ENCODE measurements around the gene PPP2R5C.

Gene PPP2R5C

GRCh38 chr14:101789222-101789621 lies 27.7 kb downstream of the PPP2R5C start:
- Histone ChIP-seq H3K9me3 (ENCODE audit: insufficient read depth, low read depth, low read length) (peaks cover 2% of the 10 kb centered on the region), H3K27ac (ENCODE audit: low read depth, low read length) (no peak overlapping the region), H3K4ac (ENCODE audit: low read depth, low read length) (no peak overlapping the region), H4K8ac (ENCODE audit: low read depth, low read length) (no peak overlapping the region), H3K79me2 (ENCODE audit: control insufficient read depth, insufficient read depth, low read length, poor library complexity) (no peaks in the 10 kb centered on the region), H3K36me3 (ENCODE audit: control insufficient read depth in 1 of 2, insufficient read depth in 2 of 2, low read length in 2 of 2) (no peaks in the 10 kb centered on the region), H4K12ac (ENCODE audit: low read depth, low read length) (no peak overlapping the region), H3K9ac (ENCODE audit: low read length) (no peak overlapping the region), H3K4me3 (ENCODE audit: low read depth, low read length) (no peak overlapping the region), H3K18ac (ENCODE audit: low read length) (no peak overlapping the region), H2BK12ac (ENCODE audit: low read length) (no peak overlapping the region), H3K23ac (ENCODE audit: low read length) (no peak overlapping the region), H2BK5ac (ENCODE audit: low read depth, low read length, poor library complexity) (no peak overlapping the region), H2AK5ac (ENCODE audit: low read length) (no peak overlapping the region), H3K4me2 (ENCODE audit: low read length) (no peak overlapping the region), H3K14ac (ENCODE audit: low read length) (no peak overlapping the region), H4K91ac (ENCODE audit: low read depth, low read length) (no peak overlapping the region), H3K4me1 (ENCODE audit: control insufficient read depth in 1 of 2, insufficient read depth in 2 of 2, low read length in 2 of 2) (no peaks in the 10 kb centered on the region), H2BK120ac (ENCODE audit: insufficient read depth, low read length, poor library complexity) (no peak overlapping the region), H2AFZ (ENCODE audit: insufficient read depth, low read length, poor library complexity) (no peak overlapping the region), H3K27me3 (ENCODE audit: insufficient read depth, low read length) (no peaks in the 10 kb centered on the region), H3K79me1 (ENCODE audit: low read length) (no peaks in the 10 kb centered on the region)
- no CpG with 5 or more reads among the region's 6 CpGs for WGBS (ENCODE audit: extremely low coverage, insufficient coverage, insufficient read length)
- no peak for DNase-seq

- WGBS (ENCODE audit: extremely low coverage, insufficient coverage, insufficient read length): no CpG with 5 or more reads among the region's 7 CpGs
Measured at GRCh38 chr14:101790232-101790631, 28.7 kb downstream of the PPP2R5C start.

GRCh38 chr14:101791919-101792572 lies 30.5 kb downstream of the PPP2R5C start:
- no peak for DNase-seq
- no peak overlapping the region for H3K4me2 ChIP-seq (ENCODE audit: low read length)
- H4K91ac ChIP-seq (ENCODE audit: low read depth, low read length): no peak overlapping the region
- H3K9me3 ChIP-seq (ENCODE audit: insufficient read depth, low read depth, low read length): peaks cover 2% of the 10 kb centered on the region
- no peak overlapping the region for H3K4me3 ChIP-seq (ENCODE audit: low read depth, low read length)
- H4K8ac ChIP-seq (ENCODE audit: low read depth, low read length): no peak overlapping the region
- H3K27ac ChIP-seq (ENCODE audit: low read depth, low read length): no peak overlapping the region
- no peaks in the 10 kb centered on the region for H3K27me3 ChIP-seq (ENCODE audit: insufficient read depth, low read length)
- H2BK12ac ChIP-seq (ENCODE audit: low read length): no peak overlapping the region
- WGBS (ENCODE audit: extremely low coverage, insufficient coverage, insufficient read length): no CpG with 5 or more reads among the region's 5 CpGs
- H2BK120ac ChIP-seq (ENCODE audit: insufficient read depth, low read length, poor library complexity): no peak overlapping the region
- H3K18ac ChIP-seq (ENCODE audit: low read length): no peak overlapping the region
- no peak overlapping the region for H2AK5ac ChIP-seq (ENCODE audit: low read length)
- no peak overlapping the region for H3K14ac ChIP-seq (ENCODE audit: low read length)
- H3K79me2 ChIP-seq (ENCODE audit: control insufficient read depth, insufficient read depth, low read length, poor library complexity): no peaks in the 10 kb centered on the region
- no peak overlapping the region for H3K9ac ChIP-seq (ENCODE audit: low read length)
- H3K23ac ChIP-seq (ENCODE audit: low read length): no peak overlapping the region
- no peaks in the 10 kb centered on the region for H3K36me3 ChIP-seq (ENCODE audit: control insufficient read depth in 1 of 2, insufficient read depth in 2 of 2, low read length in 2 of 2)
- H4K12ac ChIP-seq (ENCODE audit: low read depth, low read length): no peak overlapping the region
- H3K4me1 ChIP-seq (ENCODE audit: control insufficient read depth in 1 of 2, insufficient read depth in 2 of 2, low read length in 2 of 2): no peaks in the 10 kb centered on the region
- no peaks in the 10 kb centered on the region for H3K79me1 ChIP-seq (ENCODE audit: low read length)
- no peak overlapping the region for H2AFZ ChIP-seq (ENCODE audit: insufficient read depth, low read length, poor library complexity)
- no peak overlapping the region for H3K4ac ChIP-seq (ENCODE audit: low read depth, low read length)
- no peak overlapping the region for H2BK5ac ChIP-seq (ENCODE audit: low read depth, low read length, poor library complexity)

More at GRCh38 chr14:101790232-101790631, 28.7 kb downstream of the PPP2R5C start:
- H2AFZ ChIP-seq (ENCODE audit: insufficient read depth, low read length, poor library complexity): no peak overlapping the region
- H3K36me3 ChIP-seq (ENCODE audit: control insufficient read depth in 1 of 2, insufficient read depth in 2 of 2, low read length in 2 of 2): no peaks in the 10 kb centered on the region
- no peak overlapping the region for H4K12ac ChIP-seq (ENCODE audit: low read depth, low read length)
- no peak overlapping the region for H3K4ac ChIP-seq (ENCODE audit: low read depth, low read length)
- no peak overlapping the region for H2AK5ac ChIP-seq (ENCODE audit: low read length)
- no peak overlapping the region for H4K8ac ChIP-seq (ENCODE audit: low read depth, low read length)
- no peak overlapping the region for H2BK5ac ChIP-seq (ENCODE audit: low read depth, low read length, poor library complexity)
- H3K4me3 ChIP-seq (ENCODE audit: low read depth, low read length): no peak overlapping the region
- no peak overlapping the region for H3K23ac ChIP-seq (ENCODE audit: low read length)
- H3K79me1 ChIP-seq (ENCODE audit: low read length): no peaks in the 10 kb centered on the region
- H3K18ac ChIP-seq (ENCODE audit: low read length): no peak overlapping the region
- no peak overlapping the region for H3K9ac ChIP-seq (ENCODE audit: low read length)
- no peaks in the 10 kb centered on the region for H3K27me3 ChIP-seq (ENCODE audit: insufficient read depth, low read length)
- H2BK120ac ChIP-seq (ENCODE audit: insufficient read depth, low read length, poor library complexity): no peak overlapping the region
- no peaks in the 10 kb centered on the region for H3K4me1 ChIP-seq (ENCODE audit: control insufficient read depth in 1 of 2, insufficient read depth in 2 of 2, low read length in 2 of 2)
- DNase-seq: no peak
- H3K9me3 ChIP-seq (ENCODE audit: insufficient read depth, low read depth, low read length): peaks cover 2% of the 10 kb centered on the region
- H2BK12ac ChIP-seq (ENCODE audit: low read length): no peak overlapping the region
- no peaks in the 10 kb centered on the region for H3K79me2 ChIP-seq (ENCODE audit: control insufficient read depth, insufficient read depth, low read length, poor library complexity)
- no peak overlapping the region for H3K14ac ChIP-seq (ENCODE audit: low read length)
- H3K4me2 ChIP-seq (ENCODE audit: low read length): no peak overlapping the region
- H3K27ac ChIP-seq (ENCODE audit: low read depth, low read length): no peak overlapping the region
- H4K91ac ChIP-seq (ENCODE audit: low read depth, low read length): no peak overlapping the region

GRCh38 chr14:101796016-101796415 lies 34.5 kb downstream of the PPP2R5C start:
- no peak overlapping the region for H2BK5ac ChIP-seq (ENCODE audit: low read depth, low read length, poor library complexity)
- H4K91ac ChIP-seq (ENCODE audit: low read depth, low read length): no peak overlapping the region
- H3K9ac ChIP-seq (ENCODE audit: low read length): no peak overlapping the region
- no peaks in the 10 kb centered on the region for H3K4me1 ChIP-seq (ENCODE audit: control insufficient read depth in 1 of 2, insufficient read depth in 2 of 2, low read length in 2 of 2)
- no peak overlapping the region for H2AFZ ChIP-seq (ENCODE audit: insufficient read depth, low read length, poor library complexity)
- H2AK5ac ChIP-seq (ENCODE audit: low read length): no peak overlapping the region
- H3K4me3 ChIP-seq (ENCODE audit: low read depth, low read length): no peak overlapping the region
- H3K79me2 ChIP-seq (ENCODE audit: control insufficient read depth, insufficient read depth, low read length, poor library complexity): no peaks in the 10 kb centered on the region
- no peak overlapping the region for H4K8ac ChIP-seq (ENCODE audit: low read depth, low read length)
- H3K9me3 ChIP-seq (ENCODE audit: insufficient read depth, low read depth, low read length): peaks cover 6% of the 10 kb centered on the region
- H4K12ac ChIP-seq (ENCODE audit: low read depth, low read length): no peak overlapping the region
- no peak for DNase-seq
- H3K18ac ChIP-seq (ENCODE audit: low read length): no peak overlapping the region
- no peak overlapping the region for H3K14ac ChIP-seq (ENCODE audit: low read length)
- no peak overlapping the region for H2BK120ac ChIP-seq (ENCODE audit: insufficient read depth, low read length, poor library complexity)
- no peak overlapping the region for H3K23ac ChIP-seq (ENCODE audit: low read length)
- no peaks in the 10 kb centered on the region for H3K27me3 ChIP-seq (ENCODE audit: insufficient read depth, low read length)
- H3K36me3 ChIP-seq (ENCODE audit: control insufficient read depth in 1 of 2, insufficient read depth in 2 of 2, low read length in 2 of 2): no peaks in the 10 kb centered on the region
- no peak overlapping the region for H3K4ac ChIP-seq (ENCODE audit: low read depth, low read length)
- H3K79me1 ChIP-seq (ENCODE audit: low read length): no peaks in the 10 kb centered on the region
- H3K4me2 ChIP-seq (ENCODE audit: low read length): no peak overlapping the region
- no CpG with 5 or more reads among the region's 8 CpGs for WGBS (ENCODE audit: extremely low coverage, insufficient coverage, insufficient read length)
- H2BK12ac ChIP-seq (ENCODE audit: low read length): no peak overlapping the region
- H3K27ac ChIP-seq (ENCODE audit: low read depth, low read length): no peak overlapping the region
